PC-9 (cell line): ENCODE results near the gene PAOX.

Source experiments
- CTCF ChIP-seq: fragments of 200-600 bp; sonication (generic); conservative IDR thresholded peaks from 2 replicates; pipeline ENCODE4 v1.6.1; 2017; ENCODE audit warnings: mixed run types, antibody characterized with exemption, mild to moderate bottlenecking, moderate library complexity
- EZH2 ChIP-seq: fragments of 200-600 bp; sonication (generic); IDR thresholded peaks from 2 replicates; pipeline ENCODE4 v1.8.0; 2017; ENCODE audit warnings: antibody characterized with exemption, low read depth

GRCh38 chr10:133403359-133403758 lies 24.3 kb downstream of the PAOX start:
- TF ChIP-seq CTCF (no peak), EZH2 (no peak)
